ENCODE measurements around the gene STXBP6. TPM values are rescaled to one million over a fixed set of nuclear protein-coding genes. Genes with fewer than 3 reads are reported as not detected.

Gene STXBP6
- total RNA-seq, 1 donor from 2014 or later: 1.7 TPM

DNA sequence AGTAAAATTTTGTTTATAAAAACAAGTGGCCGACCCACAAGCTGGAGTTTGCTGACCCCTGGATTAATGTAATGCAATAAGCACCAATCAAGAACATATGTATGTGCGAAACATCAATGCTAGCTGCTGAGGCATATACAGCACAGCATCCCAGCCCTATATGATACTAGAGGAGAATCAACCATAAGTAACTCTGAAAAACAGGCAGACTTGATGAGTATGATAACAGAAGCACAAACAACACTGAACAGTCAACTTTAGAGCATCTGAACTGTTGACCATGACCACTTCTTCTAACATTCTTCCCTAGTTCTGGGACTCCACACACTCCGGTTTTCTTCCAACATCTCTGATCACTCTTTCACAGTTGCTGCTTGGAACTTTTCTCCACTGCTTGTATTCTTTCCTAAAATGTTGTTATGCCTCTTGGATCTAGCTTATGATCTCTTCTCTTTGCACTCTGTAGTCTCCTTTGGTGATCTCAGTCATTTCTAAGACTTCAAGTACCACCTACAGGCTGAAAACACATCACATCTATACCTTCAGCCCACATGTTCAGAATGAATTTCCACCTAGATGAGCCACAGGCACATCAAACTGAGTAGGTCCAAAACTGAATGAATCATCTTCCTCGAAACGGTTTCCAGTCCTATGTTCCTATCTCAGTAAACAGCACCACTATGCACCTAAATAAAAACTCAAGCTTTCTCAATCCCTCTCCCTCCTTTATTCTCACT is 57.2 kb downstream of the STXBP6 start:
- Mint-ChIP-seq H3K4me3 (ENCODE audit: unreplicated experiment) (no peak overlapping the region), H3K36me3 (ENCODE audit: low read depth) (no peaks in the 10 kb centered on the region), H3K9me3 (ENCODE audit: low read depth) (no peaks in the 10 kb centered on the region), H3K27ac (ENCODE audit: unreplicated experiment) (no peak overlapping the region), H3K4me1 (ENCODE audit: low read depth) (peaks cover 8% of the 10 kb centered on the region), H3K27me3 (ENCODE audit: low read depth) (no peaks in the 10 kb centered on the region)
- no peak for DNase-seq (ENCODE audit: low spot score)
- TF ChIP-seq CTCF (IDR thresholded peaks at IDR 0.05): no peak

- Mint-ChIP-seq H3K4me1 (ENCODE audit: low read depth) (peaks cover 8% of the 10 kb centered on the region), H3K4me3 (ENCODE audit: unreplicated experiment) (no peak overlapping the region), H3K9me3 (ENCODE audit: low read depth) (no peaks in the 10 kb centered on the region)
Measured at GRCh38 chr14:24991821-24992220, 58.1 kb downstream of the STXBP6 start.

DNA sequence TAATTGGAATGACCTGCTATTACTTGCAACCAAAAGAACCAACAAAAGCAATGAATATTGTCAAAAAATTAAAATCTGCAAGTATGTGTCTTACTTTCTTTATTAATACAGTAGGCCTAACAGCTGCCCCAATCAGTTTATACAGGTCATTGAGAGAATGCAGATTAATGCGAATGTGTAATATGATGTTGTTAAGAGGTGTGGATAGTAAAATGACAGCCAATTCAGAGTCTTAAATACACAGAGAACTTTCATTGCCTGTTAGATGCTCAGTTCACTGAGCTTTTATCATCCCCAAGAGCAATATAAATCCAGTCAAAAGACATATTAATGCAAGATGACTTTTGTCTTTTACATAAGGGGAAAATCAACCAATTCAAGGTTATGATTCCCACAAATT is 58.7 kb downstream of the STXBP6 start:
- Mint-ChIP-seq H3K36me3 (ENCODE audit: low read depth) (no peaks in the 10 kb centered on the region), H3K4me1 (ENCODE audit: low read depth) (peaks cover 8% of the 10 kb centered on the region), H3K27ac (ENCODE audit: unreplicated experiment) (no peak overlapping the region), H3K27me3 (ENCODE audit: low read depth) (peaks cover 2% of the 10 kb centered on the region), H3K4me3 (ENCODE audit: unreplicated experiment) (no peak overlapping the region), H3K9me3 (ENCODE audit: low read depth) (no peaks in the 10 kb centered on the region)
- no peak for TF ChIP-seq CTCF (IDR thresholded peaks at IDR 0.05)
- no peak for DNase-seq (ENCODE audit: low spot score)

More at GRCh38 chr14:24991821-24992220, 58.1 kb downstream of the STXBP6 start:
- no peak overlapping the region for H3K27ac Mint-ChIP-seq (ENCODE audit: unreplicated experiment)
- H3K27me3 Mint-ChIP-seq (ENCODE audit: low read depth): peaks cover 2% of the 10 kb centered on the region
- TF ChIP-seq CTCF (IDR thresholded peaks at IDR 0.05): no peak
- no peaks in the 10 kb centered on the region for H3K36me3 Mint-ChIP-seq (ENCODE audit: low read depth)
- DNase-seq (ENCODE audit: low spot score): no peak

DNA sequence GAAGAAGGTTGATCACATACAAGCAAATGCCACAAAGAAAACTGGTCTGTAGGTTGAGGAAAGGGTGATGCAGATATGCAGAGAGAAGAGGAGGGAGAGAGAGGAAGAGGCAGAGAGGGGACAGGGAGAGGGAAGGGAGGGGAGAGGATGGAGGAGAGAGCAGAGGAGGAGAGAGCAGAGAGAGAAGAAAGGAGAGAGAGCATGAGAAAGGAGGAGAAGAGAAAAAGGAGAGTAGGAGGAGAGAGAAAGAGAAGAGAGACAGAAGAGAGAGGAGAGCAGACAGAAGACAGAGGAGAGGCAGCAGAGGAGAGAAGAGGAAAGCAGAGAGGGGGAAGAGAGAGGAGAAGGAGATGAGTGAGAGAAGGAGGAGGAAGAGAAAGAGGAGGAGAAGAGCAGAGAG is 59.2 kb downstream of the STXBP6 start:
- no peak for TF ChIP-seq CTCF (IDR thresholded peaks at IDR 0.05)
- Mint-ChIP-seq H3K4me1 (ENCODE audit: low read depth) (peaks cover 8% of the 10 kb centered on the region), H3K27ac (ENCODE audit: unreplicated experiment) (no peak overlapping the region), H3K36me3 (ENCODE audit: low read depth) (no peaks in the 10 kb centered on the region), H3K9me3 (ENCODE audit: low read depth) (no peaks in the 10 kb centered on the region), H3K27me3 (ENCODE audit: low read depth) (peaks cover 2% of the 10 kb centered on the region), H3K4me3 (ENCODE audit: unreplicated experiment) (no peak overlapping the region)
- no peak for DNase-seq (ENCODE audit: low spot score)

GRCh38 chr14:24990050-24990449 is 59.9 kb downstream of the STXBP6 start:
- no peak overlapping the region for H3K4me3 Mint-ChIP-seq (ENCODE audit: unreplicated experiment)

More at GRCh38 chr14:24990050-24990449, 59.9 kb downstream of the STXBP6 start:
- DNase-seq (ENCODE audit: low spot score): no peak
- Mint-ChIP-seq H3K4me1 (ENCODE audit: low read depth) (peaks cover 13% of the 10 kb centered on the region), H3K36me3 (ENCODE audit: low read depth) (no peaks in the 10 kb centered on the region), H3K27ac (ENCODE audit: unreplicated experiment) (no peak overlapping the region), H3K9me3 (ENCODE audit: low read depth) (no peaks in the 10 kb centered on the region), H3K27me3 (ENCODE audit: low read depth) (peaks cover 2% of the 10 kb centered on the region)
- no peak for TF ChIP-seq CTCF (IDR thresholded peaks at IDR 0.05)
